ENCODE measurements around the gene MRPS18C. TPM values are rescaled to one million over a fixed set of nuclear protein-coding genes. Genes with fewer than 3 reads are reported as not detected.

Gene MRPS18C
- polyA plus RNA-seq, 1 of the 3 experiments (the other 2 are of a cell fraction), result 19.7 TPM

GRCh38 chr4:83473423-83473822, 17.6 kb downstream of the MRPS18C start:
- H3K27ac ChIP-seq (ENCODE audit: low read depth in 2 of 2, low read length in 1 of 2), result no peak overlapping the region
- H3K9me3 ChIP-seq, result no peaks in the 10 kb centered on the region
- H3K4me3 ChIP-seq (ENCODE audit: low read depth in 2 of 2, low read length in 1 of 2), result no peak overlapping the region
- DNase-seq, result no peak
- peaks cover 0 to 41% of the 10 kb centered on the region in 2 experiments for H3K36me3 ChIP-seq (replicated peaks in 1 of 2; ENCODE audit: control insufficient read depth in 1 of 2, insufficient read depth in 2 of 2, low read length in 1 of 2)
- no peaks in the 10 kb centered on the region for H3K9me2 ChIP-seq
- ChIA-PET POLR2A (no interaction called here), CTCF (no interaction called here)
- no peaks in the 10 kb centered on the region for H3K4me1 ChIP-seq (ENCODE audit: control insufficient read depth in 1 of 2, insufficient read depth in 2 of 2, low read depth in 1 of 2, low read length in 1 of 2)
- H3F3A ChIP-seq (replicated peaks; ENCODE audit: insufficient read depth), result peaks cover 3% of the 10 kb centered on the region
- H3K27me3 ChIP-seq (ENCODE audit: insufficient read depth), result no peaks in the 10 kb centered on the region
- no peak overlapping the region for H2AFZ ChIP-seq (ENCODE audit: low read depth)
- no peak for TF ChIP-seq RXRA (IDR thresholded peaks at IDR 0.05; ENCODE audit: borderline replicate concordance, low read depth)
- TF ChIP-seq RFX5 (IDR thresholded peaks at IDR 0.05; ENCODE audit: low read length), result no peak
- no peaks in the 10 kb centered on the region for H3K79me2 ChIP-seq (ENCODE audit: insufficient read depth)
- H3K4me2 ChIP-seq, result no peak overlapping the region
- H3K9ac ChIP-seq, result no peak overlapping the region
- H4K20me1 ChIP-seq (ENCODE audit: insufficient read depth), result no peaks in the 10 kb centered on the region
- WGBS (ENCODE audit: low lambda C conversion rate), result 100% methylated on average over 4 of the region's 4 CpGs

- Histone ChIP-seq H3K27ac (ENCODE audit: low read depth in 2 of 2, low read length in 1 of 2) (no peak overlapping the region), H4K20me1 (ENCODE audit: insufficient read depth) (no peaks in the 10 kb centered on the region), H3K4me2 (no peak overlapping the region), H3K79me2 (ENCODE audit: insufficient read depth) (no peaks in the 10 kb centered on the region), H3K4me1 (ENCODE audit: control insufficient read depth in 1 of 2, insufficient read depth in 2 of 2, low read depth in 1 of 2, low read length in 1 of 2) (no peaks in the 10 kb centered on the region), H3K9me3 (no peaks in the 10 kb centered on the region), H2AFZ (ENCODE audit: low read depth) (no peak overlapping the region), H3K9ac (no peak overlapping the region), H3K27me3 (ENCODE audit: insufficient read depth) (no peaks in the 10 kb centered on the region), H3K9me2 (no peaks in the 10 kb centered on the region), H3K4me3 (ENCODE audit: low read depth in 2 of 2, low read length in 1 of 2) (no peak overlapping the region), H3F3A (replicated peaks; ENCODE audit: insufficient read depth) (peaks cover 3% of the 10 kb centered on the region), H3K36me3 (replicated peaks in 1 of 2; ENCODE audit: control insufficient read depth in 1 of 2, insufficient read depth in 2 of 2, low read length in 1 of 2) (peaks cover 0 to 37% of the 10 kb centered on the region in 2 experiments)
- CTCF ChIA-PET, result no interaction called here
- TF ChIP-seq FOSL2 (IDR thresholded peaks at IDR 0.05; ENCODE audit: borderline replicate concordance, low read depth), result no peak
- no peak for TF ChIP-seq CTCF (IDR thresholded peaks at IDR 0.05)
- TF ChIP-seq IRF3 (IDR thresholded peaks at IDR 0.05; ENCODE audit: low read depth, low read length), result no peak
- TF ChIP-seq MEF2A (IDR thresholded peaks at IDR 0.05; ENCODE audit: borderline replicate concordance, low read depth), result no peak
- TF ChIP-seq, protein P1, sequence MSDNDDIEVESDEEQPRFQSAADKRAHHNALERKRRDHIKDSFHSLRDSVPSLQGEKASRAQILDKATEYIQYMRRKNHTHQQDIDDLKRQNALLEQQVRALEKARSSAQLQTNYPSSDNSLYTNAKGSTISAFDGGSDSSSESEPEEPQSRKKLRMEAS (IDR thresholded peaks at IDR 0.05; ENCODE audit: low read depth), result no peak
- TF ChIP-seq GATA2 (CRISPR knock-in tag; IDR thresholded peaks at IDR 0.05), result no peak
- TF ChIP-seq FOXM1 (IDR thresholded peaks at IDR 0.05; ENCODE audit: low read depth), result no peak
- TF ChIP-seq ZBTB33 (IDR thresholded peaks at IDR 0.05; ENCODE audit: borderline replicate concordance, low read depth), result no peak
- no peak for TF ChIP-seq JUND (IDR thresholded peaks at IDR 0.05)
- TF ChIP-seq MXI1 (IDR thresholded peaks at IDR 0.05; ENCODE audit: low read depth, low read length), result no peak
- TF ChIP-seq CHD2 (IDR thresholded peaks at IDR 0.05; ENCODE audit: low read length, partially characterized antibody), result no peak
- no peak for TF ChIP-seq RAD21 (IDR thresholded peaks at IDR 0.05; ENCODE audit: low read length)
- TF ChIP-seq POLR2AphosphoS5 (IDR thresholded peaks at IDR 0.05; ENCODE audit: low read depth, low read length), result no peak
- TF ChIP-seq EP300 (IDR thresholded peaks at IDR 0.05; ENCODE audit: borderline replicate concordance in 1 of 2, low read depth in 1 of 2, low read length in 1 of 2), result no peak
- TF ChIP-seq USF2 (IDR thresholded peaks at IDR 0.05; ENCODE audit: borderline replicate concordance, low read depth, low read length), result no peak
- WGBS (ENCODE audit: low lambda C conversion rate), result 93% methylated on average over 2 of the region's 2 CpGs
- no peak for DNase-seq
- POLR2A ChIA-PET, result no interaction called here
Measured at GRCh38 chr4:83473966-83474365, 18.1 kb downstream of the MRPS18C start.

Data from SK-N-SH (cell line).